K562 (cell line): ENCODE measurements around the gene ATP5F1D. TPM values are rescaled to one million over a fixed set of nuclear protein-coding genes. Genes with fewer than 3 reads are reported as not detected.

Source experiments
- CBFA2T2 ChIP-seq: fragments of 450-650 bp; conservative IDR thresholded peaks from 2 replicates; pipeline ENCODE4 v1.6.1; 2017; ENCODE audit warnings: mild to moderate bottlenecking
- CC2D1A ChIP-seq: fragments of 450-650 bp; IDR thresholded peaks from 2 replicates; pipeline ENCODE4 v1.6.1; 2017; ENCODE audit warnings: mild to moderate bottlenecking
- HOXB6 ChIP-seq: fragments of 250-450 bp; sonication (Bioruptor Pico); IDR thresholded peaks from 2 replicates; pipeline ENCODE4 v1.5.1; 2022; ENCODE audit warnings: mild to moderate bottlenecking, borderline replicate concordance
- JUN ChIP-seq, 2 experiments: sonication (generic) in 1 of 2; formaldehyde crosslinking in 1 of 2; IDR thresholded peaks; 2 replicates each; pipeline versions ENCODE4 v1.6.1 to v1.8.0; 2012 to 2022; ENCODE audit warnings: borderline replicate concordance in 2 of 2, mild to moderate bottlenecking in 2 of 2, improper control_type of control experiment in 1 of 2, low read depth in 1 of 2, low read length in 1 of 2, missing genetic modification reagents in 1 of 2
- KLF10 ChIP-seq: fragments of 250-450 bp; sonication (Bioruptor Pico); IDR thresholded peaks from 2 replicates; pipeline ENCODE4 v1.6.1; 2021; ENCODE audit warnings: matching md5 sums
- MECOM ChIP-seq: fragments of 250-450 bp; sonication (Bioruptor Pico); IDR thresholded peaks from 2 replicates; pipeline ENCODE4 v1.8.0; 2022; ENCODE audit warnings: inconsistent platforms
- NCOR1 ChIP-seq: fragments of 450-650 bp; IDR thresholded peaks from 2 replicates; pipeline ENCODE4 v1.6.1; 2016; ENCODE audit warnings: mild to moderate bottlenecking, moderate library complexity
- NR1H2 ChIP-seq: sonication (generic); formaldehyde crosslinking; IDR thresholded peaks from 2 replicates; pipeline ENCODE4 v1.4.0; 2020; ENCODE audit warnings: mild to moderate bottlenecking, missing genetic modification reagents
- TAF7 ChIP-seq: fragments of 450-650 bp; IDR thresholded peaks from 2 replicates; pipeline ENCODE4 v1.6.1; 2016; ENCODE audit warnings: missing genetic modification characterization, missing compliant biosample characterization
- TCFL5 ChIP-seq: fragments of 250-450 bp; sonication (Bioruptor Pico); conservative IDR thresholded peaks from 2 replicates; pipeline ENCODE4 v1.6.1; 2021; ENCODE audit warnings: mild to moderate bottlenecking, moderate library complexity, matching md5 sums
- TOE1 ChIP-seq, 2 experiments: fragments of 450-650 bp in 1 of 2; sonication (generic) in 1 of 2; formaldehyde crosslinking in 1 of 2; IDR thresholded peaks; 2 replicates each; pipeline versions ENCODE4 v1.7.1 to v1.8.0; 2016 to 2022; ENCODE audit warnings: borderline replicate concordance in 2 of 2, mild to moderate bottlenecking in 2 of 2, antibody characterized with exemption in 1 of 2, inconsistent platforms in 1 of 2, low read depth in 1 of 2, missing genetic modification reagents in 1 of 2, moderate library complexity in 1 of 2
- ZNF324 ChIP-seq: fragments of 250-450 bp; sonication (Bioruptor Pico); IDR thresholded peaks from 2 replicates; pipeline ENCODE4 v1.4.0; 2020; ENCODE audit warnings: mild to moderate bottlenecking
- ZNF764 ChIP-seq: fragments of 250-450 bp; sonication (Bioruptor Pico); IDR thresholded peaks from 2 replicates; pipeline ENCODE4 v1.4.0; 2020; ENCODE audit warnings: low read depth, mild to moderate bottlenecking, moderate library complexity
- polyA plus RNA-seq, 8 experiments: library from polyadenylated mRNA; depleted of rRNA in 4 of 8; stranded (reverse) in 5 of 8; unstranded in 3 of 8; fragments of >200 nt; fragmentation: Nextera tagmentation in 2 of 8; fragmentation: Illumina TruSeq in 1 of 8; extraction: Ambion mirVana in 2 of 8; extraction: Trizol in 1 of 8; gene quantifications; 2 replicates each; pipeline versions ENCODE4 v1.2.1 to v1.2.3, GENCODE V29; 2011 to 2014; ENCODE audit warnings: inconsistent platforms in 1 of 8, missing spikeins in 1 of 8
- total RNA-seq, 7 experiments: library from RNA; depleted of rRNA in 6 of 7; stranded (reverse); fragments of >200 nt in 6 of 7; fragmentation: Illumina TruSeq in 2 of 7; extraction: Trizol in 2 of 7; gene quantifications; 2 replicates each; pipeline versions ENCODE4 v1.2.1 to v1.2.3, GENCODE V29; 2011 to 2021; ENCODE audit warnings: low replicate concordance in 1 of 7
- TF ChIP-seq, protein P1 (sequence below): sonication (generic); formaldehyde crosslinking; IDR thresholded peaks from 2 replicates; pipeline ENCODE4 v1.9.0; 2022; ENCODE audit warnings: mild to moderate bottlenecking, missing genetic modification reagents
- TF ChIP-seq, protein P2 (sequence below): fragments of 250-450 bp; sonication (Bioruptor Pico); IDR thresholded peaks from 2 replicates; pipeline ENCODE4 v1.5.0; 2020; ENCODE audit warnings: mild to moderate bottlenecking, borderline replicate concordance
- TF ChIP-seq, protein P3 (sequence below): fragments of 450-650 bp; conservative IDR thresholded peaks from 2 replicates; pipeline ENCODE4 v1.6.1; 2016; ENCODE audit warnings: missing genetic modification characterization, low read depth, mild to moderate bottlenecking, control low read depth, missing compliant biosample characterization
- TF ChIP-seq, protein P4 (sequence below): fragments of 250-450 bp; sonication (Bioruptor Pico); IDR thresholded peaks from 2 replicates; pipeline ENCODE4 v1.4.0; 2020; ENCODE audit warnings: mild to moderate bottlenecking, moderate library complexity
- TF ChIP-seq, protein P5 (sequence below): fragments of 250-450 bp; sonication (Bioruptor Pico); IDR thresholded peaks from 2 replicates; pipeline ENCODE4 v1.9.0; 2021; ENCODE audit warnings: mild to moderate bottlenecking

The ATP5F1D gene
- total and polyA plus RNA-seq, 9 of the 15 experiments (the other 6 are each of a cell fraction or from before 2014, with no cell fraction given) = 3.9 to 409 (median 36.8) TPM

DNA sequence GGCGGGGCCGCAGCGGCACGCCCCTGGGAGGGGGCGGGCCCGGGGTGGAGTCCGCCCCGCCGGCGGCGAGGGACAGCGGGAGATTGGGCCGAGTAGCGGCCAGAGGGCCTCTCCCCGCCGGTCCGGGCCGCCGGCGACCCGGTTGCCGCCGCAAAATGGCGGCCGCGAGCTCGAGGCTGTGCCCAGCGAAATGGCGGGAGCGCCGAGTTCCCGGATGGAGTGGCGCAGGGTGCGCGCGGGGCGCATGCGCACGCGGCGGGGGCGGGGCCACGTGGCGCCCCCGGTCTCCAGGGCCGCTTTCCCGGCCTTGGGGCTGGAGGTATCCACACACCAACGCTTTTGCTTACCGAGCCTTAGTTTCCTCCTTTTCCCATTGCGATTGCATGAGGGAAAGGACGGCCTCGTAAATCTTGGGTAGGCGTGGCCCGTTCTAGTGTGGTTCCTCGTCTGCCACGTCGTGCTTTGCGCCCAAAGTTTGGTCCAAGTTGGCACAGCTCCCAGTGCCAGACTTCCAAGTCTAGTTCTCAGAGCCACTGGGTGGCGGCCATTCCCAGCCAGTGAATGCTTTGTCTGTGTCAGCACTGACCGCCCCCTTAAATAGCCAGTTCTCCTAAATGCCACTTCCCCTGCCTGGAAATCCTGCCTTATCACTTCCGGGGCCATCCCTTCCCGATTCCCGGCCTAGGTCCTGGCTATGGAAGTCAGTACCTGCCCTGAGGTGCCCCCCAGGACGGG, 28.1 kb downstream of the ATP5F1D start (continued):
- TF ChIP-seq, protein P1, sequence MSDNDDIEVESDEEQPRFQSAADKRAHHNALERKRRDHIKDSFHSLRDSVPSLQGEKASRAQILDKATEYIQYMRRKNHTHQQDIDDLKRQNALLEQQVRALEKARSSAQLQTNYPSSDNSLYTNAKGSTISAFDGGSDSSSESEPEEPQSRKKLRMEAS (CRISPR knock-in tag) = peak; percentile 86
- TF ChIP-seq MECOM (no peak), HOXB6 (CRISPR knock-in tag) (0 out of 2 replicates have a peak, but pooled peaks have one; percentile 76), CC2D1A (no peak), ZNF764 (CRISPR knock-in tag) (no peak), JUN (IDR thresholded peaks at IDR 0.05; ENCODE audit: borderline replicate concordance, low read depth, low read length) (peak; percentile 20; the same call in 1 of the 2 replicates), JUN (CRISPR knock-in tag; IDR thresholded peaks at IDR 0.05; ENCODE audit: borderline replicate concordance) (no peak), TCFL5 (CRISPR knock-in tag) (no peak), KLF10 (CRISPR knock-in tag) (no peak), CBFA2T2 (peak; percentile 0; the same call in 1 of the 2 replicates), NR1H2 (CRISPR knock-in tag) (no peak), TAF7 (no peak), TOE1 (IDR thresholded peaks at IDR 0.05; ENCODE audit: borderline replicate concordance) (no peak), TOE1 (CRISPR knock-in tag; IDR thresholded peaks at IDR 0.05; ENCODE audit: borderline replicate concordance, low read depth) (no peak), ZNF324 (CRISPR knock-in tag) (no peak), NCOR1 (peak; percentile 25; the same call in 1 of the 2 replicates)
- TF ChIP-seq, protein P2, sequence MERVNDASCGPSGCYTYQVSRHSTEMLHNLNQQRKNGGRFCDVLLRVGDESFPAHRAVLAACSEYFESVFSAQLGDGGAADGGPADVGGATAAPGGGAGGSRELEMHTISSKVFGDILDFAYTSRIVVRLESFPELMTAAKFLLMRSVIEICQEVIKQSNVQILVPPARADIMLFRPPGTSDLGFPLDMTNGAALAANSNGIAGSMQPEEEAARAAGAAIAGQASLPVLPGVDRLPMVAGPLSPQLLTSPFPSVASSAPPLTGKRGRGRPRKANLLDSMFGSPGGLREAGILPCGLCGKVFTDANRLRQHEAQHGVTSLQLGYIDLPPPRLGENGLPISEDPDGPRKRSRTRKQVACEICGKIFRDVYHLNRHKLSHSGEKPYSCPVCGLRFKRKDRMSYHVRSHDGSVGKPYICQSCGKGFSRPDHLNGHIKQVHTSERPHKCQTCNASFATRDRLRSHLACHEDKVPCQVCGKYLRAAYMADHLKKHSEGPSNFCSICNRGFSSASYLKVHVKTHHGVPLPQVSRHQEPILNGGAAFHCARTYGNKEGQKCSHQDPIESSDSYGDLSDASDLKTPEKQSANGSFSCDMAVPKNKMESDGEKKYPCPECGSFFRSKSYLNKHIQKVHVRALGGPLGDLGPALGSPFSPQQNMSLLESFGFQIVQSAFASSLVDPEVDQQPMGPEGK (CRISPR knock-in tag) = no peak
- TF ChIP-seq, protein P3, sequence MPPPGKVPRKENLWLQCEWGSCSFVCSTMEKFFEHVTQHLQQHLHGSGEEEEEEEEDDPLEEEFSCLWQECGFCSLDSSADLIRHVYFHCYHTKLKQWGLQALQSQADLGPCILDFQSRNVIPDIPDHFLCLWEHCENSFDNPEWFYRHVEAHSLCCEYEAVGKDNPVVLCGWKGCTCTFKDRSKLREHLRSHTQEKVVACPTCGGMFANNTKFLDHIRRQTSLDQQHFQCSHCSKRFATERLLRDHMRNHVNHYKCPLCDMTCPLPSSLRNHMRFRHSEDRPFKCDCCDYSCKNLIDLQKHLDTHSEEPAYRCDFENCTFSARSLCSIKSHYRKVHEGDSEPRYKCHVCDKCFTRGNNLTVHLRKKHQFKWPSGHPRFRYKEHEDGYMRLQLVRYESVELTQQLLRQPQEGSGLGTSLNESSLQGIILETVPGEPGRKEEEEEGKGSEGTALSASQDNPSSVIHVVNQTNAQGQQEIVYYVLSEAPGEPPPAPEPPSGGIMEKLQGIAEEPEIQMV (tag) = no peak
- TF ChIP-seq, protein P4, sequence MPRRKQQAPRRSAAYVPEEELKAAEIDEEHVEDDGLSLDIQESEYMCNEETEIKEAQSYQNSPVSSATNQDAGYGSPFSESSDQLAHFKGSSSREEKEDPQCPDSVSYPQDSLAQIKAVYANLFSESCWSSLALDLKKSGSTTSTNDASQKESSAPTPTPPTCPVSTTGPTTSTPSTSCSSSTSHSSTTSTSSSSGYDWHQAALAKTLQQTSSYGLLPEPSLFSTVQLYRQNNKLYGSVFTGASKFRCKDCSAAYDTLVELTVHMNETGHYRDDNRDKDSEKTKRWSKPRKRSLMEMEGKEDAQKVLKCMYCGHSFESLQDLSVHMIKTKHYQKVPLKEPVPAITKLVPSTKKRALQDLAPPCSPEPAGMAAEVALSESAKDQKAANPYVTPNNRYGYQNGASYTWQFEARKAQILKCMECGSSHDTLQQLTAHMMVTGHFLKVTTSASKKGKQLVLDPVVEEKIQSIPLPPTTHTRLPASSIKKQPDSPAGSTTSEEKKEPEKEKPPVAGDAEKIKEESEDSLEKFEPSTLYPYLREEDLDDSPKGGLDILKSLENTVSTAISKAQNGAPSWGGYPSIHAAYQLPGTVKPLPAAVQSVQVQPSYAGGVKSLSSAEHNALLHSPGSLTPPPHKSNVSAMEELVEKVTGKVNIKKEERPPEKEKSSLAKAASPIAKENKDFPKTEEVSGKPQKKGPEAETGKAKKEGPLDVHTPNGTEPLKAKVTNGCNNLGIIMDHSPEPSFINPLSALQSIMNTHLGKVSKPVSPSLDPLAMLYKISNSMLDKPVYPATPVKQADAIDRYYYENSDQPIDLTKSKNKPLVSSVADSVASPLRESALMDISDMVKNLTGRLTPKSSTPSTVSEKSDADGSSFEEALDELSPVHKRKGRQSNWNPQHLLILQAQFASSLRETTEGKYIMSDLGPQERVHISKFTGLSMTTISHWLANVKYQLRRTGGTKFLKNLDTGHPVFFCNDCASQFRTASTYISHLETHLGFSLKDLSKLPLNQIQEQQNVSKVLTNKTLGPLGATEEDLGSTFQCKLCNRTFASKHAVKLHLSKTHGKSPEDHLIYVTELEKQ (CRISPR knock-in tag) = no peak
- TF ChIP-seq, protein P5, sequence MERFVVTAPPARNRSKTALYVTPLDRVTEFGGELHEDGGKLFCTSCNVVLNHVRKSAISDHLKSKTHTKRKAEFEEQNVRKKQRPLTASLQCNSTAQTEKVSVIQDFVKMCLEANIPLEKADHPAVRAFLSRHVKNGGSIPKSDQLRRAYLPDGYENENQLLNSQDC (CRISPR knock-in tag) = no peak
